AG09319 (cell line): Measurements from ENCODE around the gene CASP8.

ENCODE experiments used
- DNase-seq: peaks from one replicate; pipeline ENCODE4 v3.0.0-alpha.2; 2010; ENCODE audit warnings: low read depth; ENCODE audit errors: extremely low read depth
- TF ChIP-seq, protein P1 (sequence below): IDR thresholded peaks from 2 replicates; pipeline ENCODE4 v1.5.1; 2011; ENCODE audit warnings: low read depth, mild to moderate bottlenecking, inconsistent platforms, low read length, moderate library complexity

CASP8 gene

DNA sequence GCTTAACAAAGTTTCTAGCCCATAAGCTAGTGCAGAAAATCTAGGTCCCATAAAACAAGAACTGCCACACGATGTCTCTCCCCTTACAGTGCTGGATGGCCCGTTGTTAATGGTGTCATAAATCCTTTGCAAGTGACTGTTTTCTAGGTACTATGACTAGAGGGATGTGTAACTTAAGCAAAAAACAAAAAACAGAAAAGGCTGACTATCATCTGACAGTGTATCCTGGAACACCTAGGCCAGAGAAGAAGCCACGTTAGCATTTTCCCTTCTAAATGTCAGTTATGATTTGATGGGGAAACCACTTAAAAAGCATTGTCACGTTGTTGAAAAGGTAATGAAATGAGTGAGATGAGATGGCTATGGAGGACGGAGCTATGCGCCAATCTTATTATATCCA, 2.4 kb downstream of the CASP8 start:
- DNase-seq, result no peak

DNA sequence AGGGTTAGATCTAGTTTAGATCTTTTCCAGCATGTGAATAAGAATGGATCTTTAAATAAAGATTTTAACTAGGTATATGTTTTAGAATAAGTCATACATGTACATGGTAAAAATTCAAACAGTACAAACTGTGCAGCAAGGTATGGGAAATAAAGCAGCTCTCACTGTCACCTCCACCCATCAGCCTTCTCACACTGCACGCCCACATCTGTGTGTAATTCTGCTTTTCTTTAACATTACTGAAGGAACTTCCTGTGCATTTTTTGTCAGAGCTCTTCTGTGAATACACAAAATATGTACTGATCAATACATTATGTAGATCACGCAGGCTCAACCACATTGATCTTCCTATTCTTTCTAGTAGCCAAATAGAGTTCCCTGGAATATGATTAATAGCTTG, 3.4 kb downstream of the CASP8 start:
- DNase-seq, result no peak
- TF ChIP-seq, protein P1, sequence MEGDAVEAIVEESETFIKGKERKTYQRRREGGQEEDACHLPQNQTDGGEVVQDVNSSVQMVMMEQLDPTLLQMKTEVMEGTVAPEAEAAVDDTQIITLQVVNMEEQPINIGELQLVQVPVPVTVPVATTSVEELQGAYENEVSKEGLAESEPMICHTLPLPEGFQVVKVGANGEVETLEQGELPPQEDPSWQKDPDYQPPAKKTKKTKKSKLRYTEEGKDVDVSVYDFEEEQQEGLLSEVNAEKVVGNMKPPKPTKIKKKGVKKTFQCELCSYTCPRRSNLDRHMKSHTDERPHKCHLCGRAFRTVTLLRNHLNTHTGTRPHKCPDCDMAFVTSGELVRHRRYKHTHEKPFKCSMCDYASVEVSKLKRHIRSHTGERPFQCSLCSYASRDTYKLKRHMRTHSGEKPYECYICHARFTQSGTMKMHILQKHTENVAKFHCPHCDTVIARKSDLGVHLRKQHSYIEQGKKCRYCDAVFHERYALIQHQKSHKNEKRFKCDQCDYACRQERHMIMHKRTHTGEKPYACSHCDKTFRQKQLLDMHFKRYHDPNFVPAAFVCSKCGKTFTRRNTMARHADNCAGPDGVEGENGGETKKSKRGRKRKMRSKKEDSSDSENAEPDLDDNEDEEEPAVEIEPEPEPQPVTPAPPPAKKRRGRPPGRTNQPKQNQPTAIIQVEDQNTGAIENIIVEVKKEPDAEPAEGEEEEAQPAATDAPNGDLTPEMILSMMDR, result no peak

More for the DNA sequence above, 2.4 kb downstream of the CASP8 start:
- TF ChIP-seq, protein P1, result no peak

DNA sequence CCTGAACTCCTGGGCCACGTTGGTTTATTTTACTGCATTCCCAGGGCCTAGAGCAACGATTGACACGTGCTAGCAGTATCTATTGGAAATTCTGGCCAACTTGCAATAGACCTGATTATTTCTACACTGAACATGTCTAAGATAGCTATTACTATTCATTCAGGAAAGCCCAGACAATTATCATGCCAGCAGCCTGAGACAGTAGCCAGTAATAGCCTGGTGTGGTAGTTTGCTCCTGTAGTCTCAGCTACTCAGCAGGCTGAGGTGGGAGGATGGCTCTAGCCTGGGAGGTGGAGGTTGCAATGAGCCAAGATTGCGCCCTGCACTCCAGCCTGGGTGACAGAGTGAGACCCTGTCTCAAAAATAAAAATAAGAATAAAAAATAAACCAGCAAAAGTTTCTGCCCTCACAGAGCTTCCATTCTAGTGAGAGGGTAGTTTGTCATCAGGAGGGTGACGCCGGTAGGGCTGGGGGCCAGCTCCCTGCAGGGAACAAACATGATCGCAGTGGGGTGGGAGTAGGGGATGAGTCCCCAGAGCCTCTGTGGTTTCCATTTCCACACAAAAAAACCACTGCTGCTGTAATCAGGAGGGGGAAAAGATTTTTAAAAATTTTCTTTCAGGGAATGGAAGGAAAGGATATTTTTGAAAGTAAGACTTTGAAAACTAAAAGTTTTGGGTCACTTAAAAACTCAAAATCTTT, 4.3 kb downstream of the CASP8 start:
- TF ChIP-seq, protein P1, result no peak
- no peak for DNase-seq

GRCh38 chr2:201266629-201267028, 6.3 kb downstream of the CASP8 start:
- TF ChIP-seq, protein P1, result no peak
- no peak for DNase-seq

- no peak for DNase-seq
Observed at GRCh38 chr2:201267278-201268030, 7.1 kb downstream of the CASP8 start.

DNA sequence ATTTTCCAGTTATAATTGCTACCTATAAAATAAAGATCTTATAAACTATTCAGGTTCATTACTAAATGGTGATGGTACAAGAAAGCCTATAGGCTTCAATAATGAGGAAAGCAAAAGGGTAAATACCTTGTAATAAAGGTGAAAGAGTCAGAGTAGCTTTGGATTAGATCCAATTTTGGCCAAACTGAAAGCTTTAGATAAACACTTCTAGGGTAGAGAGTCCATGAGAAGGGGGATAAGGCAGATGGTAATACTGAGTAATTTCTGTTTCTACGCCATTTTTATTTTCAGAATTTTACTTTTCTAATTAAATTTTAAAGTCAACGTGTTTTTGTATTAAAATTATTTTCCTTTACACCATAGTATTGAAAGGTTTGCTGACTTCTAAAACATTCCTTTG, 9.4 kb downstream of the CASP8 start:
- no peak for DNase-seq
- TF ChIP-seq, protein P1, result no peak

More at GRCh38 chr2:201267278-201268030, 7.1 kb downstream of the CASP8 start:
- TF ChIP-seq, protein P1, result no peak
